ENCODE measurements around the gene PYY.

Gene PYY

GRCh38 chr17:43986225-43986981 is 32.7 kb upstream of the PYY start:
- TF ChIP-seq GATA3 (IDR thresholded peaks at IDR 0.05; ENCODE audit: low read depth, low read length) (no peak), GATA2 (IDR thresholded peaks at IDR 0.05; ENCODE audit: low read depth, low read length) (no peak)

DNA sequence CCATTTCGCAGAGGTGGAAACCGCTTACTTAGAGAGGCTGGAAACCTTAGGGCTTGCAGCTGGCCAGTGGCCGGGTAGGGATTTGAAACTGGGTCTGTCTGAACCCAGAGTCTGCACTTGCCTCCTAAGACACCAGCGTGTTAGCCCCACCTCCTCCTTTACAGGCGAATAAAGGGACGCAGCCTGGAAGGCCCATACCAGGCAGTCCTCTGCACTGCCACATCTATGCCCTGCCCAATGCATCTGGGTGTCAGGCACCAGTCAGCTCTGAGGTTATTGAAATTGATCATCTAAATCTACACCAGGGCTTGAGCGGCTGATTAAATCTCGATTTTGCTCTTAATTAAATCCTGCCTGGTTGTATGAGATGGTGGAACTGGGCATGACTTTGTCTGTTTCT is 30.8 kb upstream of the PYY start:
- TF ChIP-seq GATA2 (IDR thresholded peaks at IDR 0.05; ENCODE audit: low read depth, low read length) = peak; percentile 55
- TF ChIP-seq GATA3 (IDR thresholded peaks at IDR 0.05; ENCODE audit: low read depth, low read length) = peak; percentile 65; the same call in 1 of the 2 replicates

- TF ChIP-seq GATA2 (IDR thresholded peaks at IDR 0.05; ENCODE audit: low read depth, low read length) = peak; percentile 89
- 0 out of 2 replicates have a peak, but pooled peaks have one; percentile 14 for TF ChIP-seq GATA3 (IDR thresholded peaks at IDR 0.05; ENCODE audit: low read depth, low read length)
Observed at GRCh38 chr17:43983515-43984411, 30.0 kb upstream of the PYY start.

DNA sequence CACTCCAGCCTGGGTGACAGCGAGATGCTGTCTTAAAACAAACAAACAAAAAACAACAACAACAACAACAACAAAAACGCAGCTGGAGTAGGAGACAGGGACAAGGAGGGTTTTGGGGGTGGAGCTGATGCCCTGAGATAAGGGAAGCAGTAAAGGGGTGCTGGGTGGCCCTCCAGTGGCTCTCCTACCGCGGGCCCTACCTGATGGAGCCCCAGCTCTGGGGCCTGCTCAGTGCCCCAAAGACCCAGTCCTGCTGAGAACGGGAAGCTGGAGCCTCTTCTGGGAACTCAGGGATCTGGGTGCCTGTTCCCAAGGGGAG is 29.4 kb upstream of the PYY start:
- peak; percentile 10; the same call in 1 of the 2 replicates for TF ChIP-seq GATA2 (IDR thresholded peaks at IDR 0.05; ENCODE audit: low read depth, low read length)
- TF ChIP-seq GATA3 (IDR thresholded peaks at IDR 0.05; ENCODE audit: low read depth, low read length) = no peak

DNA sequence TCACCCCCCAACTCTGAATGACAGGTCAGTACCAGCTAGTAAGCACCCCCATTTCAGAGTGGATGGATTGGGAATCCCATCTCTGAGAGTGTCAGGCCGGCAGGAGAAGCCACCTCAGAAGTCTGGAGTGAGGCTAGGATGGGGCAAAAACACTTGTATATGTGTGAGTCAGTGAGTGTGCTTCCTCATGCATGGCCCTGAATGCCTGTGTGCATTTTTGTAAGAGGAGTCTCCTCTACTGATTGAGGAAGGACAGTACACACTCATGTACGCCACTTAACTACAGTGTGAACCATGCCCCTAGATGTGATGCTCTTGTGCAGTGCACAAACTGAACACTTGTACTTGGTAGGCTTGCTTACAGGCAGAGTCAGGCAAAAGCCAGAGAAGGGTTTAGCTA is 28.4 kb upstream of the PYY start:
- TF ChIP-seq GATA2 (IDR thresholded peaks at IDR 0.05; ENCODE audit: low read depth, low read length) (no peak), GATA3 (IDR thresholded peaks at IDR 0.05; ENCODE audit: low read depth, low read length) (no peak)

DNA sequence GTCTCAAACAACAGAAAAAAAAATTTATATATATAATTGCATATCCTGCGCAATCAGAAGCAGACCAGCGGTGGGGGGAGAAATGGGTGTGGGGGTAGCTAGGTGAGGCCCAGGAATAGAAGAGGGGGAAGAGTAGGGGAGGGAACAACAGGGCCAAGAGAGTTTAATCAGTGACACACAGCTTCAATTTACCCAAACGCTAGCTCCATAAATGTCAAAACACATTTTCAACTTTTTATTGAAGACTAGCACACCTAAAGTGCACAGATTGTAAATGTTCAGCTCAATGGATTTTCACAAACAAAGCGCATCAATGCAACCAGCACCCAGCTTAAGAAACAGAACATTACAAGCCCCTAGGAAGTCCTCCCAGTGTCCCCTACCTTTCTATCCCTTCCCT is 25.9 kb upstream of the PYY start:
- TF ChIP-seq GATA3 (IDR thresholded peaks at IDR 0.05; ENCODE audit: low read depth, low read length) = no peak
- peak; percentile 41; the same call in 1 of the 2 replicates for TF ChIP-seq GATA2 (IDR thresholded peaks at IDR 0.05; ENCODE audit: low read depth, low read length)

DNA sequence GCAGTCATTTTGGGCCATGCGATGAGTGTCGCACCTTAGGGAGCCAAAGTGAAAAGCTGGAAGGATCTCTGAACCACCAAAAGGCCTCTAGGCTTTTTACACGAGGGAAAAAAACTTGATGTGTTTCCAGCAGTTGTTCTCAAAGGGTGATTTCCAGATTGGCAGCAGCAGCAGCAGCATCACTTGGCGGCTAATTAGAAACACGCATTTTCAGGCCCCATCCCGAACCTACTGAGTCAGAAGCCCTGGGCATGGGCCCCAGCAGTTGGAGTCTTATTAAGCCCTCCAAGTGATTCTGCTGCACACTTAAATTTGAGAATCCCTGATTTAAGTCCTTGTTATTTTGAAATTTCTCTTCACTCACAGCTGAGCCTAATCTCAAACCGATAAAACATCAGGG is 25.3 kb upstream of the PYY start:
- no peak for TF ChIP-seq GATA3 (IDR thresholded peaks at IDR 0.05; ENCODE audit: low read depth, low read length)
- TF ChIP-seq GATA2 (IDR thresholded peaks at IDR 0.05; ENCODE audit: low read depth, low read length) = no peak

DNA sequence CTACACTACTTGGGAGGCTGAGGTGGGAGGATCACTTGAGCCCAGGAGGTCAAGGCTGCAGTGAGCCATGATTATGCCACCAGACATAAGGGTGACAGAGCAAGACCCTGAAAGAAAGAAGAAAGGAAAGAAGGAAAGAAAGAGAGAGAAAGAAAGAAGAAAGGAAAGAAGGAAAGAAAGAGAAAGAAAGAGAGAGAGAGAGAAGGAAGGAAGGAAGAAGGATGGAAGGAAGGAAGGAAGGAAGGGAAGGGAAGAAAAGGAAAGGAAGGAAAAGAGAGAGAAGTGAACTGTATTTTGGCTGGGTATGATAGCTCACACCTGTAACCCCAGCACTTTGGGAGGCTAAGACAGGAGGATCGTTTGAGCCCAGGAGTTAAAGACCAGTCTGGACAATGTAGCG is 24.3 kb upstream of the PYY start:
- TF ChIP-seq GATA2 (IDR thresholded peaks at IDR 0.05; ENCODE audit: low read depth, low read length) (no peak), GATA3 (IDR thresholded peaks at IDR 0.05; ENCODE audit: low read depth, low read length) (no peak)

- TF ChIP-seq GATA3 (IDR thresholded peaks at IDR 0.05; ENCODE audit: low read depth, low read length) (no peak), GATA2 (IDR thresholded peaks at IDR 0.05; ENCODE audit: low read depth, low read length) (no peak)
Observed at GRCh38 chr17:43976963-43977837, 23.5 kb upstream of the PYY start.

DNA sequence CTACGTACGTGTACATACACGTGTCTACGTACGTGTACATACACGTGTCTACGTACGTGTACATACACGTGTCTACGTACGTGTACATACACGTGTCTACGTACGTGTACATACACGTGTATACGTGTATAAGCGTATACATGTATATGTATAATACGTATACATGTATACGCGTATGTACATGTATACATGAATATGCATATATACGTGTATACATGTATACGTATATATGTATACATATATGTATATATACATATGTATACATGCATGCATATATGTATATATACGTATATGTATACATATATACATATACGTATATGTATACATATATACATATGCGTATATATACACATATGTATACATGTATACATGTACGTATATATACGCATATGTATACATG is 22.2 kb upstream of the PYY start:
- no peak for TF ChIP-seq GATA3 (IDR thresholded peaks at IDR 0.05; ENCODE audit: low read depth, low read length)
- no peak for TF ChIP-seq GATA2 (IDR thresholded peaks at IDR 0.05; ENCODE audit: low read depth, low read length)

DNA sequence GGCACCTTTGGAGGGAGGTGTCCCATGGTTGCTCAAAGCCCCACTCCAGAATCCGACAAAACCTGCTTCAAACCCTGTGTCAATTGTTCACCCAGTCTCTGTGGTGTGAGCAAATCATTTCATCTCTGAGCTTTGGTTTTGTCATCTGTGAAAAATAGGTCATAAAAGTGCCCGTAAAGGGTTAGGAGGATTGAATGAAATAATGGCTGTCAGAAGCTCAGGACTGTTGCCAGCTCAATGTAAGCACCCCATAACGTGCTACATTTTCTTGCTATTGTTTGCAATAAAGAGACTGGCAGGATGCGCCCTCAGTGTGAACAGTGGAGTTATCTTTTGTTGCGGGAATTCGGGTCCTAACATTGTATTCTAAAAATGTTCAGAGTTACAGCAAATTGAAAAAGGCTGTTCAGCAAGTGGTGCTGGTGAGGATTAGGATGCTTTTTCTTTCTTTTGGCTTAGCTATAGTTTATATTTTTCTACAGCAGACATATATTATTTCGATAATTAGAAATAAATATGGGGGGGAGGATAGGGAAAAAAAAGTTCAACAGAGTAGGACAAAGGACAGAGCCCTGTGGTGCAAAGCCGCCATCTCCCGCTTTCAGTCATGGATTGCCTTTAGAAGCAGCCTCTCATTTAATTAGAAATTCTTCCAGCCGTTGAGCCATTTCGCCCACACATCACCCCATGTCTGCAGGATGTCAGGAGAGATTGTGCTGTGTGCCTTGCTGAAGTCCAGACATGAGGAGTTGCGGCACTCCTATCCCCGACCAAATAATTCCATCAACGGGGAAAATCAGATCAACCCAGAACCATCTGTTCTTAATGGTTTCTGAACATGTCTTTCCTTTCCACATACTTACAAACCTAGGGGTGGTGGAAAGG is 20.9 kb upstream of the PYY start:
- TF ChIP-seq GATA3 (IDR thresholded peaks at IDR 0.05; ENCODE audit: low read depth, low read length) = no peak
- peak; percentile 36; the same call in 1 of the 2 replicates for TF ChIP-seq GATA2 (IDR thresholded peaks at IDR 0.05; ENCODE audit: low read depth, low read length)

DNA sequence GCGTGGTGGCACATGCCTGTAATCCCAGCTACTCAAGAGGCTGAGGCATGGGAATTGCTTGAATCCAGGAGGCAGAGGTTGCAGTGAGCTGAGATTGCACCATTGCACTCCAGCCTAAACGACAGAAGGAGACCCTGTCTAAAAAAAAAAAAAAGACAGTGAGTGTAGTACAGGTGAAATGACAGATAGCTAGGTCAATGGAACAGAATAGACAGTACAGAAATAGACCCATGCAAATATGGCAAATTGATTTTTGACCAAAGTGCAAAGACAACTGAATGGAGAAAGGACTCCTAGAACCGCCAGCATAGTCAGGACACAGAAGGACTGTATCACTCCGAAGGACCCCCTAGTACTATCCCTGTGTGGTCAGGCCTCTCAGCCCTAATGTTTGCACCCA is 16.6 kb upstream of the PYY start:
- TF ChIP-seq GATA3 (IDR thresholded peaks at IDR 0.05; ENCODE audit: low read depth, low read length) (no peak), GATA2 (IDR thresholded peaks at IDR 0.05; ENCODE audit: low read depth, low read length) (no peak)
